Activated T-helper 1 cell treated with anti-CD3 and anti-CD28 coated beads, Interleukin-12 subunit alpha, Interleukin-12 subunit beta, Interleukin-2, Interleukin-4 antibody, amounts not matched to agents 30 ng/mL and 10 ng/mL and 1 ng/mL, durations not matched to agents 14 hours and 24 hours and 36 hours (primary cell): ENCODE measurements around the gene SLC35A5. TPM values are rescaled to one million over a fixed set of nuclear protein-coding genes. Genes with fewer than 3 reads are reported as not detected.

Experiments
- DNase-seq: peaks from one replicate; pipeline ENCODE4 v3.0.0; 2021; ENCODE audit warnings: low spot score
- H3K27ac Mint-ChIP-seq: one replicate; pipeline ENCODE4 v1.8.0; 2021; ENCODE audit warnings: mild to moderate bottlenecking, mixed read lengths
- H3K27me3 Mint-ChIP-seq: one replicate; pipeline ENCODE4 v1.8.0; 2022; ENCODE audit warnings: mild to moderate bottlenecking, moderate library complexity, mixed read lengths; ENCODE audit not compliant: insufficient read depth
- H3K36me3 Mint-ChIP-seq: one replicate; pipeline ENCODE4 v1.8.0; 2021; ENCODE audit warnings: low read depth, mixed read lengths
- H3K4me1 Mint-ChIP-seq: one replicate; pipeline ENCODE4 v1.8.0; 2021; ENCODE audit warnings: low read depth, mixed read lengths
- H3K4me3 Mint-ChIP-seq: one replicate; pipeline ENCODE4 v1.8.0; 2021; ENCODE audit warnings: mild to moderate bottlenecking, moderate library complexity, mixed read lengths
- H3K9me3 Mint-ChIP-seq: one replicate; pipeline ENCODE4 v1.8.0; 2021; ENCODE audit warnings: mixed read lengths
- intact Hi-C: fragments of 100-400 bp; cut with micrococcal nuclease; formaldehyde crosslinking; loops from one replicate; pipeline ENCODE4 v1.15.1; 2024
- total RNA-seq: library from RNA; stranded (reverse); gene quantifications from 2 replicates; pipeline ENCODE4 v1.2.3, GENCODE V29; 2022

Gene SLC35A5
- total RNA-seq, 1 donor from 2014 or later = 15.5 TPM

GRCh38 chr3:112582244-112582874 is 20.5 kb downstream of the SLC35A5 start:
- Mint-ChIP-seq H3K27ac (no peak overlapping the region), H3K4me1 (peaks cover 6% of the 10 kb centered on the region)

GRCh38 chr3:112583105-112583504 is 21.3 kb downstream of the SLC35A5 start:
- Mint-ChIP-seq H3K9me3 (no peaks in the 10 kb centered on the region), H3K36me3 (peaks cover 18% of the 10 kb centered on the region), H3K27me3 (no peaks in the 10 kb centered on the region), H3K4me3 (no peak overlapping the region), H3K4me1 (peaks cover 10% of the 10 kb centered on the region), H3K27ac (no peak overlapping the region)
- intact Hi-C loops = loop anchor here (2.0 to 5.0 kb wide), 2 partner anchors 20 to 229 kb away; no protein-coding TSS in a partner anchor
- DNase-seq = no peak

More at GRCh38 chr3:112582244-112582874, 20.5 kb downstream of the SLC35A5 start:
- DNase-seq = no peak
- no peak overlapping the region for H3K4me3 Mint-ChIP-seq
- peaks cover 15% of the 10 kb centered on the region for H3K36me3 Mint-ChIP-seq
- H3K9me3 Mint-ChIP-seq = no peaks in the 10 kb centered on the region
- intact Hi-C loops = loop anchor here (1.0 to 5.0 kb wide), 8 partner anchors 20 to 706 kb away; partner anchors contain the start of gene CD200R1
- H3K27me3 Mint-ChIP-seq = no peaks in the 10 kb centered on the region

- intact Hi-C loops = no loop called here
- no peak overlapping the region for H3K27ac Mint-ChIP-seq
- no peaks in the 10 kb centered on the region for H3K9me3 Mint-ChIP-seq
- peaks cover 10% of the 10 kb centered on the region for H3K4me1 Mint-ChIP-seq
- no peak for DNase-seq
- no peaks in the 10 kb centered on the region for H3K27me3 Mint-ChIP-seq
- H3K36me3 Mint-ChIP-seq = peaks cover 25% of the 10 kb centered on the region
- no peak overlapping the region for H3K4me3 Mint-ChIP-seq
Observed at GRCh38 chr3:112585782-112586181, 23.9 kb downstream of the SLC35A5 start.

- Mint-ChIP-seq H3K4me3 (no peak overlapping the region), H3K4me1 (peaks cover 10% of the 10 kb centered on the region), H3K9me3 (peaks cover 2% of the 10 kb centered on the region), H3K27me3 (no peaks in the 10 kb centered on the region), H3K27ac (no peak overlapping the region), H3K36me3 (peaks cover 26% of the 10 kb centered on the region)
- DNase-seq = no peak
- intact Hi-C loops = no loop called here
Observed at GRCh38 chr3:112587336-112587735, 25.5 kb downstream of the SLC35A5 start.

GRCh38 chr3:112593258-112593657 is 31.4 kb downstream of the SLC35A5 start:
- intact Hi-C loops = no loop called here
- no peak for DNase-seq
- H3K4me3 Mint-ChIP-seq = no peak overlapping the region
- peaks cover 20% of the 10 kb centered on the region for H3K36me3 Mint-ChIP-seq
- no peak overlapping the region for H3K27ac Mint-ChIP-seq
- peaks cover 10% of the 10 kb centered on the region for H3K9me3 Mint-ChIP-seq
- no peaks in the 10 kb centered on the region for H3K27me3 Mint-ChIP-seq
- no peaks in the 10 kb centered on the region for H3K4me1 Mint-ChIP-seq

DNA sequence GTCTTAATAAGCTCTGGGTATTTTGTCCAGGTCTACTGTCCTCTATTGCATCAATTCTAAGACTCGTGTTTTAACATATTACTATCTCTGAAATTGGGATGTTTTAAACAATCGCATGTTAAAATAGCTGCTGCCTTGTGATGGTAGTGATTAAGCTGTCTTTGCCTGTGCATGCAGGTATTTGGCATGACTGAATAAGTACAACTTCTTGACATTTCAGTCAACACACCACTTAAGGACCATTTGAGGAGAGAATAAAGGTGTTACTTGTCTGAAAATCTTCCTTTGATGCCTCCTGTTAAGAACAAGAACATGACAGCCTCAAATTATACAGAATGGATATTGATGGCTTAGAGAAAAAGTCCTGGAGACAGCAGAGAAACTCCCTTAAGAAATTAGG is 33.0 kb downstream of the SLC35A5 start:
- Mint-ChIP-seq H3K9me3 (peaks cover 10% of the 10 kb centered on the region), H3K27ac (no peak overlapping the region), H3K4me3 (no peak overlapping the region), H3K36me3 (peaks cover 13% of the 10 kb centered on the region), H3K4me1 (no peaks in the 10 kb centered on the region), H3K27me3 (no peaks in the 10 kb centered on the region)
- DNase-seq = no peak
- intact Hi-C loops = no loop called here

DNA sequence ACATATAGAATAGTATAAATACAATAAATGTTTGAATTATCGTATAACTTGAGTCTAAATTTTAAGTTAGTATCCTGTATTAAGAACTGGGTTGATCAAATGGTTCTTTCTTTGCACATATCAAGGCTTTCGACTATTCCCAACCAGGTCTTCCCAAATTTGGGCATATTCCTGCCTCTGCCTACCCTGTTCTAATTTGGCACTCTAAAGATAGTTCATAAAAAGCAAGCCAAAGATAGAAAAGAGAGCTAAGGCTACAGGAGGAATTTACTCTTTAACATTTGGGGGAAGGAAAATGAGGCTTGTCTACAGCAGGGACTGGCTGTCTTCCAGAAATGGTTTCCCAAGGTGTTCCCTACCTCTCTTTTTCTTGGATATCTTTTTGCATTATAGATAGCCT is 36.1 kb downstream of the SLC35A5 start:
- Mint-ChIP-seq H3K4me1 (peaks cover 10% of the 10 kb centered on the region), H3K27ac (no peak overlapping the region), H3K36me3 (peaks cover 5% of the 10 kb centered on the region), H3K9me3 (peaks cover 2% of the 10 kb centered on the region), H3K27me3 (no peaks in the 10 kb centered on the region), H3K4me3 (no peak overlapping the region)
- no peak for DNase-seq
- intact Hi-C loops = no loop called here

- no peaks in the 10 kb centered on the region for H3K9me3 Mint-ChIP-seq
- H3K4me3 Mint-ChIP-seq = no peak overlapping the region
- no peaks in the 10 kb centered on the region for H3K27me3 Mint-ChIP-seq
- no peak overlapping the region for H3K27ac Mint-ChIP-seq
- H3K4me1 Mint-ChIP-seq = peaks cover 13% of the 10 kb centered on the region
- no peak for DNase-seq
- intact Hi-C loops = no loop called here
- H3K36me3 Mint-ChIP-seq = peaks cover 3% of the 10 kb centered on the region
Observed at GRCh38 chr3:112598731-112599130, 36.9 kb downstream of the SLC35A5 start.

GRCh38 chr3:112602217-112602838 is 40.5 kb downstream of the SLC35A5 start:
- H3K4me3 Mint-ChIP-seq = no peak overlapping the region
- no peak for DNase-seq
- intact Hi-C loops = loop anchor here (1.0 to 2.0 kb wide), 2 partner anchors 20 to 39 kb away; no protein-coding TSS in a partner anchor

DNA sequence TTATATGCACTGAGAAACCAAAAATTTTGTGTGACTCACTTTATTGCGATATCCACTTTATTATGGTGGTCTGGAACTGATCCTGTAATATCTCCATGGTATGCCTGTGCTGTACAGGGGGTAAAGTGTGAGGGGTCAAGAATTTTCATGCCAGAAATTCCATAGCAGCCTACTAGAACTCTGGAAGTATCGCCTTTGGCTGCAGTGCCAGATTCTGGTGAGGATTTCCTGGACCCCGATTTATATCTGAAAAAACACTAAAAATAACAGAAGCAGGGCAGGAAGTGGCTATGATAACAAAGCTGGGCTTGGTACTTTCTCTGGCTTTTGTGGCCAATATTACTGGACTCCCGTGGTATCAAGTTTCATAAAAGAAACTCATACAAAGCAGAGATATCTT is 42.7 kb downstream of the SLC35A5 start:
- H3K4me1 Mint-ChIP-seq = peaks cover 31% of the 10 kb centered on the region
- no peaks in the 10 kb centered on the region for H3K9me3 Mint-ChIP-seq
- no peak overlapping the region for H3K27ac Mint-ChIP-seq
- no peak overlapping the region for H3K4me3 Mint-ChIP-seq
- DNase-seq = no peak
- intact Hi-C loops = no loop called here
- H3K36me3 Mint-ChIP-seq = no peaks in the 10 kb centered on the region
- H3K27me3 Mint-ChIP-seq = peaks cover 5% of the 10 kb centered on the region

More at GRCh38 chr3:112602217-112602838, 40.5 kb downstream of the SLC35A5 start:
- Mint-ChIP-seq H3K36me3 (no peaks in the 10 kb centered on the region), H3K9me3 (no peaks in the 10 kb centered on the region), H3K27ac (peak overlapping the region; percentile 23), H3K4me1 (peaks cover 31% of the 10 kb centered on the region), H3K27me3 (peaks cover 4% of the 10 kb centered on the region)

GRCh38 chr3:112605285-112605684 is 43.4 kb downstream of the SLC35A5 start:
- intact Hi-C loops = no loop called here

DNA sequence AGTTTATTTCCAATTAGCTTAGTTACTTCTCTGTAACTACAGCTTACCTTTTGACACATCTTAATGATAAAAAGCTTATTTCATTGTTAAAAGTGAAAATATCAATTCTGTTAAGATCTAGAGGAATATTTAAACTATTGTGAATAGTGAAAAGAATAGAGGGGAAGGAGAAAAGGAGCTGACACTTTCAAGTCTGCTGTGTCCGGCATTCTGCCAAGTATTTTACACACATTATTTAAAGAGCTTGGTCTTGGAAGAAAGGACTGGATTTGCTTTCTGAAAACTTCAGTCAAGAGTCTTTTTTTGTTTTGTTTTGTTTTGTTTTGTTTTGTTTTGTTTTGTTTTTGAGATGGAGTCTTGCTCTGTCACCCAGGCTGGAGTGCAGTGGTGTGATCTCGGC is 44.3 kb downstream of the SLC35A5 start:
- H3K4me1 Mint-ChIP-seq = peaks cover 31% of the 10 kb centered on the region
- DNase-seq = no peak
- H3K27ac Mint-ChIP-seq = no peak overlapping the region
- H3K36me3 Mint-ChIP-seq = no peaks in the 10 kb centered on the region
- H3K27me3 Mint-ChIP-seq = peaks cover 5% of the 10 kb centered on the region
- H3K4me3 Mint-ChIP-seq = no peak overlapping the region
- no peaks in the 10 kb centered on the region for H3K9me3 Mint-ChIP-seq
- intact Hi-C loops = no loop called here

More at GRCh38 chr3:112605285-112605684, 43.4 kb downstream of the SLC35A5 start:
- DNase-seq = no peak
- H3K36me3 Mint-ChIP-seq = no peaks in the 10 kb centered on the region
- peaks cover 5% of the 10 kb centered on the region for H3K27me3 Mint-ChIP-seq
- peaks cover 31% of the 10 kb centered on the region for H3K4me1 Mint-ChIP-seq
- H3K9me3 Mint-ChIP-seq = no peaks in the 10 kb centered on the region
- H3K27ac Mint-ChIP-seq = no peak overlapping the region
- no peak overlapping the region for H3K4me3 Mint-ChIP-seq

DNA sequence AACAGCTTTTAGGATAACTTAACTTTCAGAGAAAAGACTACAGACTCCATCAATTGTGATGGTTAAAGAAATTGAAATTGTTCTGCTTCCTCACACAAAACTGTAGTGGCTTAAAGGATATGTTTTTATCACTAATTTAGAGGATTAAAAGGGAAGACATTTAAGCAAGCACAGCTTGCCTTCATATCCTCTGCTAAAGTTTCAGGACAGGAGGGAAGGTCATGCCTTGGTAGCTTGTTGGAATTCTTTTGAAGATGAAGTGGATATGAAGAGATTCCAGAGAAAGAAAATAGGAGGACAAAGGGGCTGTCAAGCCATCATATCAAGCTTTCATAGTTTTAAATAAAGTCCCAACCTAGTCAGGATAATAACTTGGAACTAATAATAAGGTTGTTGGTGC is 46.0 kb downstream of the SLC35A5 start:
- Mint-ChIP-seq H3K27ac (no peak overlapping the region), H3K27me3 (peaks cover 7% of the 10 kb centered on the region), H3K4me3 (no peak overlapping the region), H3K4me1 (peaks cover 20% of the 10 kb centered on the region), H3K36me3 (no peaks in the 10 kb centered on the region), H3K9me3 (no peaks in the 10 kb centered on the region)
- intact Hi-C loops = no loop called here
- no peak for DNase-seq
